NCI-H524 treated with DMSO at 0.1 percent for 48 hours (cell line): ENCODE results near the gene ANK2.

Experiments used
- DNase-seq: peaks from one replicate; lab custom pipeline; 2025; lab: John Stamatoyannopoulos, UW

Gene ANK2

DNA sequence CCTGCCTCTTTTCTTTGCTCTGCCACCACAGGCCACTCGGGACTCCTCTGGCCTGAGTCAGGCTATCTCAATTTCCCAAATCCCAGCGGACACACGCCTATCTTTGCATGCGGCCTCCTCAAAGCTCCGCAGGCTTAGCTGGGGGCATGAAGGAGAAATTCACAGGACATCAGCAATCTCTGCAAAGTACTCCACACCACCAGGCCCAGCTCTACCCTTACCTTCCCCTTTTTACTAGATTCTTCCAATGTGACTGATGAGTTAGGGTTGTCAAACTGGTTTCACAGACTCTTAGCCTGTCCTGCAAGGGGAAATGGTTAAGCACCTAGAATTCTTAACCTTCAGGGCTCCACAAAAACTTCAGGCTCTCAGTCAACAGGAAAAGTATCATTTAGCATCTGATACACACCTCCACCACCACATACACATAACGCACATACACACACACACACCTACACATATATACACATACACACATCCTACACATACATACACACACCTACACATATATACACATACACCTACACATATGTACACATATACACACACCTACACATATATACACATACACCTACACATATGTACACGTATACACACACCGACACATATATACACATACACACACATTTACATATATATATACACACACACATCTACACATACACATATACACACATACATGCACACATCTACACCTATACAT, 349.1 kb downstream of the ANK2 start:
- no peak for DNase-seq

- DNase-seq, result no peak
These were observed 354.7 kb downstream of the ANK2 start for GRCh38 chr4:113404167-113404571.

DNA sequence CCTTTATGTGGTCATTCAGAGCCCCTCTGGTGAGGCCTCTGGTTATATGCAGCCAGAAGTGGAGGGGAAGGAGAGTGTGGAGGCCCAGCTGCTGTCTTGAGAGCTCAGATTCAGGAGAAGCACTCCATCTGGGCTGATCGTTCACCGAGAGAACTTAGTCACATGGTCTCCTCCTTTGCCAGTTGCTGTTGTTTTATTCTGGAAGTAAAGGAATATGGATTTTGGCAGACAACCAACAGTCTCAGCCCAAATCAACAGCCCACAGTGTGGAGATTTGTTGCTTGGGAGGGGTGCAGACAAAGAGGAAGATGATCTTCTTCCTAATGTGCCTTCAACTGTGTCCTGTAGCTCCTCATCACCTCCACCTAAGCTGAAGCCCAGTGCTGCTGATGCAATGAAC, 355.4 kb downstream of the ANK2 start:
- no peak for DNase-seq

GRCh38 chr4:113405874-113406722, 356.6 kb downstream of the ANK2 start:
- DNase-seq, result no peak

GRCh38 chr4:113406723-113407016, 357.2 kb downstream of the ANK2 start:
- no peak for DNase-seq

- no peak for DNase-seq
These were observed 358.0 kb downstream of the ANK2 start for GRCh38 chr4:113407409-113407808.

- DNase-seq, result no peak
These were observed 359.7 kb downstream of the ANK2 start for GRCh38 chr4:113409181-113409580.

DNA sequence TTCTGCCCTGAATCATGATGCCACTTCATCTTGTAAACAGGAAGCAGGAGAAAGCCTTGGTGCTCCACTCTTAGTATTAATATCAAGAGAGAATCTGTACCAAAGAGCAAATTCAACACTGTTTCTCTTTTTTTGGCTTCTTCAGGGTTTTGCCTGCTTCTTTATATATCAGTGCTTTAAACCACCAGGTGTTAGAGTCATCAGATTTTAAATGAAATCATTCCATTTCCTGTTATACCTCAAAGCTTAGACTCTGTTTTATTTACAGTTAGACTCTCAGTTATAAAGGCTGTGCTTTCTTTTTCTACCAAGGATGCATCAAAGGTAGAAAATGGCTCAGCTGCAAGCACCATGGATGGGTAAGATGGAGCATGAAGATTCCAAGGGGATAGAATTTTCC, 361.2 kb downstream of the ANK2 start:
- no peak for DNase-seq

GRCh38 chr4:113411496-113411938, 362.1 kb downstream of the ANK2 start:
- no peak for DNase-seq

DNA sequence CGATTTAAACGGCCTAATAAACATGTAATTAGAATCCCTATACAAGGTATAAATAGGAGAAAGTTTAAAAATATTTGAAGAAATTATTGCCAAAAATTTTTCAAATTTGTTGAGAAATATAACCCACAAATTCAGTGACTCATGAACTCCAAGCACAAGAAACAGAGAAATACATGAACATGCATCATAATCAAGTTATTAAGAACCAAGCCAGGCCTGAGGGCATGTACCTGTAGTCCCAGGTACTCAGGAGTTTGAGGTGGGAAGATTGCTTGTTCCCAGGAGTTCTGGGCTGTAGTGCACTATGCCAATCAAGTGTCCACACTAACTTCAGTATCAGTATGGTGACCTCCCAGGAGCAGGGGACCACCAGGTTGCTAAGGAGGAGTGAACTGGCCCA, 370.2 kb downstream of the ANK2 start:
- DNase-seq, result no peak

GRCh38 chr4:113420938-113421337, 371.5 kb downstream of the ANK2 start:
- DNase-seq, result no peak

GRCh38 chr4:113423631-113424030, 374.2 kb downstream of the ANK2 start:
- no peak for DNase-seq

DNA sequence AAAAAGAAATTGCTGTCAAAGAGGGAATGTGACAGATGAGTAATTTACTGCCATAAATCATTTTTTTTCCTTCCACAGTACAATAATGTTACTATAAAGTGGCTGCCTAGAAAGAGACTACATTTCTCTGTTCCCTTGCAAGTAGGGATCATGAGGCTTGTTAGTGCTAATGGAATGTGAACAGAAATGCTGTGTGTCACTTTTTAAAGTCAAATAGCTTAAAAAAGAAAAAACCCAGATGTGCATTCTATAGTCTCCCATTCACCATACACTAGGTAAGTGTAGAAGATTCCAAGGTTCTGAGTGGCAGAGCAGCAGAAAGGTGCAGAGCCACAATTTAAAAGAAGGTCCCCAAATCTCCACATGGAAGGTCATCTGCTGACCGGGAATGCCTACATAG, 383.7 kb downstream of the ANK2 start:
- no peak for DNase-seq
